ENCODE results near the gene CEP112. TPM values are rescaled to one million over a fixed set of nuclear protein-coding genes. Genes with fewer than 3 reads are reported as not detected.

CEP112 gene
- total RNA-seq, 1 experiment from 2014 or later, result 2.0 TPM

DNA sequence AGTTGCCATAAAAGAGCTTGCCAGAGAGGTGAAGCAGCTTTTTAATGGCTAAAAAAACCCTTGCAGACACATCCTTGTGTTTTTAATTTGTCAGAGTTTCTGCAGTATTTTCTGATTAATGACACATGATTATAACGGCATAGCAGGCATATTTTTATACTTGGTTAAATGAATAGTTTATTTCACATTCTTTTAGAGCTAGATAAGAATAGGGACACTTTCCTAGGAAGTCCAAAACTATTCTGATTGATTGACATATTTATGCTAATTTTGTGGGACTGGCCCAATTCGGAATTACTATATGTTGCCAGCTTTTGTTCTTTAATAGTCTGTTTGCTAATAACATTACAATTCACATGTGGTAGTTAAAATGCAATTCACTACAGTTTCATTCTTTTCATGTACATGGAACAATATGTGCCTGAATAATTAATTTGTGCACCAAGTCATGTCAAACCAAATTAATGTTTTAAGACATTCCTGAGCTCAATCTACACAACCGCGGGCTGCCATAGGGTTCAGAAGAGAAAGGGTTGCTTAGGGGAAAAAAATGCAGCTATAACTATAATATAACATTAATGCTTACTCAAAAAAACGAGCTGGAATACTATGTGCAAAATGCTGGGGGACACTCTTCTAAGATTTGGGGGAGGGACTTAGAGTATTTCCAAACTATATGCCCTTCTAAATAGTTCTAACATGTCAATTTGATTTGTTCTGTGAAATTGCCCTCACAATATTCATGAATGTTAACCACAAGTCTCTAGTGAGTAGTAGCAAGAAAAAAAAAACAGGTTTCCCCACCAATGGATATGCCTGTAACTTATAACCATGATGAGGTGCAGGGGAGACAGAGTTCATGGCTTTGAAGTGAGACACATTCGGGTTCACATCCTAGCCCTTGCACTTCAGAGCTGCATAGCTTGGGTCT lies 305.4 kb downstream of the CEP112 start:
- no peak for DNase-seq
- Histone ChIP-seq H3K4me3 (ENCODE audit: insufficient read depth, low read depth, low read length) (no peak overlapping the region), H3K36me3 (replicated peaks; ENCODE audit: control insufficient read depth, insufficient read depth, low read length) (no peaks in the 10 kb centered on the region), H3K27me3 (ENCODE audit: control insufficient read depth, insufficient read depth, low read length) (no peaks in the 10 kb centered on the region)

GRCh38 chr17:65885541-65886312 lies 306.2 kb downstream of the CEP112 start:
- Histone ChIP-seq H3K27me3 (ENCODE audit: control insufficient read depth, insufficient read depth, low read length) (no peaks in the 10 kb centered on the region), H3K36me3 (replicated peaks; ENCODE audit: control insufficient read depth, insufficient read depth, low read length) (no peaks in the 10 kb centered on the region), H3K4me3 (ENCODE audit: insufficient read depth, low read depth, low read length) (no peak overlapping the region)
- no peak for DNase-seq

GRCh38 chr17:65876985-65877384 lies 314.9 kb downstream of the CEP112 start:
- no peak overlapping the region for H3K4me3 ChIP-seq (ENCODE audit: insufficient read depth, low read depth, low read length)
- no peaks in the 10 kb centered on the region for H3K36me3 ChIP-seq (replicated peaks; ENCODE audit: control insufficient read depth, insufficient read depth, low read length)
- H3K27me3 ChIP-seq (ENCODE audit: control insufficient read depth, insufficient read depth, low read length), result no peaks in the 10 kb centered on the region
- DNase-seq, result no peak

GRCh38 chr17:65868881-65869280 lies 323.1 kb downstream of the CEP112 start:
- Histone ChIP-seq H3K36me3 (replicated peaks; ENCODE audit: control insufficient read depth, insufficient read depth, low read length) (no peaks in the 10 kb centered on the region), H3K27me3 (ENCODE audit: control insufficient read depth, insufficient read depth, low read length) (no peaks in the 10 kb centered on the region), H3K4me3 (ENCODE audit: insufficient read depth, low read depth, low read length) (no peak overlapping the region)
- DNase-seq, result no peak

DNA sequence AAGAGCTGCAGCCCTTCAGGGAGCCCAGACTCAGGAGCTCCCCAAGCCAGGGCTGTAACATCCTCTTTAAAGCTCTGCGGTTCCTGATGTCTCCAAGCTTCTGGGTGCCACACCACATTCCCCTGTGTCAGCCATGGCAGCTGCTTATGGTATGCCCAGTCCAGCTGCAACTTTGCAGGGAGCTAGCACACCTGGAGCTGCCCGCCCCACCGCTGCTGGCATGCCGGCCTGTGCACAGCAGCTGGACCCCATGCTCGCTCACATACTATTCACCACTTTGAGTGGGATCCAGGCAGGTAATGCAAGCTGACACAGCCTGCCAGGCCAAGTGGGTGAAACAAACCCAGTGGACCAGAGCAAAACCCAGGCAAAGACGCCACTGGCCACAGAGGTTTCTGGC lies 324.9 kb downstream of the CEP112 start:
- H3K36me3 ChIP-seq (replicated peaks; ENCODE audit: control insufficient read depth, insufficient read depth, low read length), result no peaks in the 10 kb centered on the region
- H3K27me3 ChIP-seq (ENCODE audit: control insufficient read depth, insufficient read depth, low read length), result no peaks in the 10 kb centered on the region
- DNase-seq, result no peak
- H3K4me3 ChIP-seq (ENCODE audit: insufficient read depth, low read depth, low read length), result no peak overlapping the region

DNA sequence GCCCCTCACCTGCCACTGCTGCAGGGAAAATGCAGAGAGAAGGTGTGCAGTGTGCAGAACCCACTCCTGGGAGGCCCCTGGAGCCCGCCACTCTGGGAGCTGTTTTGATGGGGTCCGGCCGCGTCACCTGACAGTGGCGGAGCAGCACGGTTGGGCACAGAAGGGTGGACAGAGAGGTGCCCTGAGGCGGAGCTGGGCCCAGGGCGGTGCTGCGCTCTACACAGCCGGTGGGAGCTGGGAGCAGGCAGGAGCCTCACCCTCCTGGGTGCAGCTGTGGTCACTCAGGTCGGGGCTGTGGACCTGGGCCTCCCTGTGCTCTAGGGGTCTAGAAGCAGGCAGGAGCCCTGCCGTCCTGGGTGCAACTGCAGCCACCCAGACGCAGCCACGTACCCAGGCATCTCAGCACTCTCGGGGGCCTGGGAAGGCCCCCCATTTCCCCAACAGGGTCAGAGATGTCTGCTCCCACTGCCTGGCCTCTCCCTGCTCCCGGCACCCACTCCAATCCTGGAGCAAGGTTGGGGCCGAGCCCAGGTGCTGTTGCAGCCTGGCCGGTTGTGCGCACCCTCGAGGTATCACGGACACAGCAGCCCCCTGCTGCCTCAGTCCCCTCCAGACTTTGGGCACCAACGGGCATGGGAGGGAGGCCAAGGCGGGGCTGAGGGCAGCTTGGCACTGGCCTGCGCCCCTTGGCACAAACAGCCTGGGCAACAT lies 326.1 kb downstream of the CEP112 start:
- H3K27me3 ChIP-seq (ENCODE audit: control insufficient read depth, insufficient read depth, low read length), result no peaks in the 10 kb centered on the region

GRCh38 chr17:65864394-65864793 lies 327.5 kb downstream of the CEP112 start:
- no peaks in the 10 kb centered on the region for H3K36me3 ChIP-seq (replicated peaks; ENCODE audit: control insufficient read depth, insufficient read depth, low read length)
- H3K4me3 ChIP-seq (ENCODE audit: insufficient read depth, low read depth, low read length), result no peak overlapping the region
- no peaks in the 10 kb centered on the region for H3K27me3 ChIP-seq (ENCODE audit: control insufficient read depth, insufficient read depth, low read length)
- DNase-seq, result no peak

More for the DNA sequence above, 326.1 kb downstream of the CEP112 start:
- no peak for DNase-seq
- no peak overlapping the region for H3K4me3 ChIP-seq (ENCODE audit: insufficient read depth, low read depth, low read length)
- H3K36me3 ChIP-seq (replicated peaks; ENCODE audit: control insufficient read depth, insufficient read depth, low read length), result no peaks in the 10 kb centered on the region

DNA sequence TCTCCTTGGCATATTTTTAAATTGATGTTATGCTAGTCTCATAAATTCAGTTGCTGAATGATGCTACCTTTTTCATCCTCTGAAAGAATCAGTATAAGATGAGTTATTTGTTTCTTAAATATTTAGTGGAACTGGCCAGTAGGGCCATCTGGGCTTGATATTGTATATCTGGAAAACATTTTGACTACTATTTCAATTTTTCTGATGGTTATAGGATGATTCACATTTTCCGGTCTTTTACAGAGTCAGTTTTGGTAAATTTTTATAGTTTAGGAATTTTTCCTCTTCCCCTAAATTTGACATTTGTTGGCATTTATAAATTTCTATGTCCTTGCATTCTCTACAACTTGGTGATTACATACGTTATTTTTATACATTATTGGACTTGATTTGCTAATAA lies 334.2 kb downstream of the CEP112 start:
- DNase-seq, result no peak
- no peak overlapping the region for H3K4me3 ChIP-seq (ENCODE audit: insufficient read depth, low read depth, low read length)
- no peaks in the 10 kb centered on the region for H3K36me3 ChIP-seq (replicated peaks; ENCODE audit: control insufficient read depth, insufficient read depth, low read length)
- no peaks in the 10 kb centered on the region for H3K27me3 ChIP-seq (ENCODE audit: control insufficient read depth, insufficient read depth, low read length)

DNA sequence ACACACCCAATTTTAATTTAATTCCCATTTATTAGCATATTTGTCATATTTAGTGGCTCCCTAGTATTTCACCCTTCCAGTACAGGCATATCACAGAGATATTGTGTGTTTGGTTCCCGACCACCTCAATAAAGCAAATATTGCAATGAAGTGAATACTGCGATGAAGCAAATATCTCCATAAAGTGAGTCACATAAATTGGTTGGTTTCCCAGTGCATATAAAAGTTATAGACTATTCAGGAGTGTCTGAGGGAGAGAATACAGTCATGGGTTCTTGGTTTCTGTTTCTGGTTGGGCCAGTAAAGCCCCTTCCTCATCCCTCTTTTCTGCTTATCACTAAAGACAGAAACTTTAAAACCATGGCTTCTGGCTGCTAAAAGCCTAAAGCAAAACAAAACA lies 335.1 kb downstream of the CEP112 start:
- Histone ChIP-seq H3K36me3 (replicated peaks; ENCODE audit: control insufficient read depth, insufficient read depth, low read length) (no peaks in the 10 kb centered on the region), H3K27me3 (ENCODE audit: control insufficient read depth, insufficient read depth, low read length) (no peaks in the 10 kb centered on the region), H3K4me3 (ENCODE audit: insufficient read depth, low read depth, low read length) (no peak overlapping the region)
- no peak for DNase-seq

GRCh38 chr17:65855675-65856074 lies 336.3 kb downstream of the CEP112 start:
- DNase-seq, result no peak
- Histone ChIP-seq H3K36me3 (replicated peaks; ENCODE audit: control insufficient read depth, insufficient read depth, low read length) (no peaks in the 10 kb centered on the region), H3K27me3 (ENCODE audit: control insufficient read depth, insufficient read depth, low read length) (no peaks in the 10 kb centered on the region), H3K4me3 (ENCODE audit: insufficient read depth, low read depth, low read length) (no peak overlapping the region)

DNA sequence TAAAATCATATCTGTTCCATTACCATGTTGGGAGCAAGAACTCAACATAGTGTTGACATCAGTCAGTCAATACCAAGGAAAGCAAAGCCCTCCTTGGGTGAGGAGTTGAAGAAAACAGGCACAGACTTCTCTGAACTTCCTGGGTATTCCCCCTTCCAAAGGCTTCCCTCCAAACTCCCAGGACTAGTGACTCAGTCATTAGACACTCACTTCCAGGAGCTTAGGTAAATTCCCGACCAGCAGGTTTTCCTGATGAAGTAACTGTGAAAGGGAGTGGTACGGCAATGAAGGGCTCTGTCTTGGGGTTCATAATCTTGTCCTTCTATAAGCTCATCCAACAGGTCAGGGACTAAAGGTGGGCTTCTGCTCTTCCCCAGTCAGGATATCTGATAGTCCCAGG lies 336.7 kb downstream of the CEP112 start:
- Histone ChIP-seq H3K27me3 (ENCODE audit: control insufficient read depth, insufficient read depth, low read length) (no peaks in the 10 kb centered on the region), H3K36me3 (replicated peaks; ENCODE audit: control insufficient read depth, insufficient read depth, low read length) (no peaks in the 10 kb centered on the region), H3K4me3 (ENCODE audit: insufficient read depth, low read depth, low read length) (no peak overlapping the region)
- peak; percentile 13 for DNase-seq

- no peak for DNase-seq
- Histone ChIP-seq H3K4me3 (ENCODE audit: insufficient read depth, low read depth, low read length) (no peak overlapping the region), H3K27me3 (ENCODE audit: control insufficient read depth, insufficient read depth, low read length) (no peaks in the 10 kb centered on the region), H3K36me3 (replicated peaks; ENCODE audit: control insufficient read depth, insufficient read depth, low read length) (no peaks in the 10 kb centered on the region)
Observed at GRCh38 chr17:65853816-65854215, 338.1 kb downstream of the CEP112 start.

DNA sequence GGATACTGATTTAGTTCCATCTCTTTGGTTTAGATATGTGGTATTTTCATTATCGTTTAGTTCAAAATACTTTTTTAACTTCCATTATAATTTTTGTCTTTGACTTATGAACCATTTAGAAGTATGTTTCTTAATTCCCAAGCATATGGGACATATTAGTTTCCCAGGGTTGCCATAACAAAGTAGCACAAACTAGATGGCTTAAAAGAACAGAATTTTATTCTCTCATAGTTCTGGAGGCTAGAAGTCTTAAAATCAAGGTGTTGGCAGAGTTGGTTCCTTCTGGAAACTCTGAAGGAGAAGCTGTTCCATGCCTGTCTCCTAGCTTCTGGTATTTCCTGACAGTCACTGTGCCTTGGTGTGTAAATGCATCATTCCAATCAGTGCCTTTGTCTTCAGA lies 339.0 kb downstream of the CEP112 start:
- DNase-seq, result no peak
- no peaks in the 10 kb centered on the region for H3K36me3 ChIP-seq (replicated peaks; ENCODE audit: control insufficient read depth, insufficient read depth, low read length)
- no peak overlapping the region for H3K4me3 ChIP-seq (ENCODE audit: insufficient read depth, low read depth, low read length)
- no peaks in the 10 kb centered on the region for H3K27me3 ChIP-seq (ENCODE audit: control insufficient read depth, insufficient read depth, low read length)

DNA sequence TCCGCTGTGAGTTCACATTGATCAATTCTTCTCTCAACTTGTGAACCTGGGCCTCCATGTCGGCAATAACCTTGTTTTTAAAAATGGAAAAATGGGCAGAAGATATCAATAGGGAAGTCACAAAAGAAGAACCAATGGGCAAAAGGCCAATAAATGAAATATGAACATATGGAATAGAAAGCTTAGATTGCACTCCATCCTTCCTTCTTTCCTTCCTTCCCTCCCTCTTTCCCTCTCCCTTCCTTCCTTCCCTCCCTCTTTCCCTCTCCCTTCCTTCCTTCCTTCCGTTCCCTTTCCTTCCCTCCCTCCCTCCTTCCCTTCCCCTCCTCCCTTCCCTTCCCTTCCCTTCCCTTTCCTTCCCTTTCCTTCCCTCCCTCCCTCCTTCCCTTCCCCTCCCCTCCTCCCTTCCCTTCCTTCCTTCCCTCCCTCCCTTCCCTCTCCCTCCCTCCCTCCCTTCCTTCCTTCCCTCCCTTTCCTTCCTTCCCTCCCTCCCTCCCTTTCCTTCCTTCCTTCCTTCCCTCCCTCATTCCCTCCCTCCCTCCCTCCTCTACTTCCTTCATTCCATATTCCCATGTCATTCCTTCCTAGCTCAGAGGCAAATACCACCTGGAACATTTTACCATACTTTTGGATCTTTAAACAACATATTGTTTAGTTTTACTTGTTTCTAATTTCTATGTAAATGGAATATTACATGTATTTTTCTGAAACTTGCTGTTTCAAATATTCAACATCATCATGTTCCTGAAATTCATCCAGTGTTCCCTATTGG lies 339.8 kb downstream of the CEP112 start:
- Histone ChIP-seq H3K27me3 (ENCODE audit: control insufficient read depth, insufficient read depth, low read length) (no peaks in the 10 kb centered on the region), H3K4me3 (ENCODE audit: insufficient read depth, low read depth, low read length) (no peak overlapping the region), H3K36me3 (replicated peaks; ENCODE audit: control insufficient read depth, insufficient read depth, low read length) (no peaks in the 10 kb centered on the region)
- DNase-seq, result no peak

Measured in H7 (cell line).